CD4-positive, alpha-beta T cell treated with Interleukin-21 for 1 hour (primary cell): ENCODE data around the gene PTPRN2.

Source experiments
- DNase-seq: peaks from one replicate; pipeline ENCODE4 v3.0.0-alpha.2; 2020

PTPRN2 gene

DNA sequence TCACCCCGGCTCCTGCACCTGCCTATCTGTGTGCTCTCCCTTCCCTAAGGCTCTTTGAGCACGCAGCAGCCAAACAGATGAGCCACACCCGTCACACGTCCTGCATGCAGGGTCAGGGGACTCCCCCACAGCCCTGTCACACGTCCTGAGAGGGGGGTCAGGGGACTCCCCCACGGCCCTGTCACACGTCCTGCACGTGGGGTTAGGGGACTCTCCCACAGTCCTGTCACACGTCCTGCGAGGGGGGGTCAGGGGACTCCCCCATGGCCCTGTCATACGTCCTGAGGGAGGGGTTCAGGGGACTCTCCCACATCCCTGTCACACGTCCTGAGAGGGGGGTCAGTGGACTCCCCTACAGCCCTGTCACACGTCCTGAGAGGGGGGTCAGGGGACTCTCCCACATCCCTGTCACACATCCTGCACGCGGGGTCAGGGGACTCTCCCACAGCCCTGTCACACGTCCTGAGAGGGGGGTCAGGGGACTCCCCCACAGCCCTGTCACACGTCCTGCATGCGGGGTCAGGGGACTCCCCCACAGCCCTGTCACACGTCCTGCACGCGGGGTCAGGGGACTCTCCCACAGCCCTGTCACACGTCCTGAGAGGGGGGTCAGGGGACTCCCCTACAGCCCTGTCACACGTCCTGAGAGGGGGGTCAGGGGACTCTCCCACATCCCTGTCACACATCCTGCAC is 211.3 kb downstream of the PTPRN2 start:
- peak; percentile 22 for DNase-seq

DNA sequence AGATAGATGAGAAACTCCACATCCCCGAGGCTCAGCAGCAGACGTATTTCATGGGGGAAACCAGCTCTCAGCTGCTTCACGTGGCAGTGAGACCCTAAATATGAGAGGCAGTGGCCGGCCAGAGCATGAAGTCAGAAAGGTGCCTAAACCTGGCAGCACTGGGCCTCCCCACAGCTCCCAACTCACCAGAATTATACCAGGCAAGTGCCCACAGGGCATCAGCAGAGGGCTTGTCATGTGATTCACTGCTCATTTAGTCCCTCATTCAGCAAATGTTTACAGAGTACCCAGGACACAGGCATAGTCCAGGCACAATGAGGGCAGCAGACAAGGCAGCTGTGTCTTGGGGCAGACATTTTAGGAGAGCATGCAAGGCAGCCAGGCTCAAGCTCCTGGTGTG is 212.6 kb downstream of the PTPRN2 start:
- DNase-seq, result no peak

DNA sequence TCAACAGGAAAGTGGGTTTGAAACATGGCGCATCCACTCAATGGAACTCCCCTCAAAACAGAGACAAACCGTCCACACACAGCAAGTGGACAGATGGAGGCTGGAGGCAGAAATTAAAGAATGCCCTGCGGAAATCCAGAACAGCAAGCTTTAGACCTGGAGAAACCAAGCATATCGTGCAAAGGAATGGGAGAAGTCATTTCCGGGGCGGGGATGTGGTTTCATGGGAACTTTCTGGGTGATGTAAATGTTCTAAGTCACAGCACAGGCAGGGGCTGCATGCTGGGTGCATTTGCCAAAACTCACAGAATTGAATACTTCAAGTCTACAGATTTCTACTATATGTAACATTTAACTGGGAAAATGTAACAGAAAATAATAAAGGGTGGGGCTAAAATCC is 213.0 kb downstream of the PTPRN2 start:
- DNase-seq, result no peak

DNA sequence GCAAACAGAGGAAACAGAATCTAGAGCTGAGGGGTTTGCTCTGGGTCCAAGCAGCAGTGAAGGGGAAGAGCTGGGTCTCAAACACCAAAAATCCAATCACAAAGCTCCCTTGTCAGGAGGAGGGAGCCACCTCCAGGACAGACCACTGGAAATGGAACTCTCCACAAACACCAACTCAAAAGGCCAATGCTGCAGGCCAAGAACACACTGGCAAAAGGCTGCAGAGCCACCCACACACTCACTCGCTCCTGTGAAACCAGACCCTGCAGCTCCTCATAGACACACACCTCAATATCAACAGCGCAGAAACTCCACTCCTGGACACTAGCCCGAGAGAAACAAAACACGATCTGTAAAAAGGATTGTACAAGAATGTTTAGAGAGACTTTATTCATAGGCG is 213.5 kb downstream of the PTPRN2 start:
- DNase-seq, result no peak

DNA sequence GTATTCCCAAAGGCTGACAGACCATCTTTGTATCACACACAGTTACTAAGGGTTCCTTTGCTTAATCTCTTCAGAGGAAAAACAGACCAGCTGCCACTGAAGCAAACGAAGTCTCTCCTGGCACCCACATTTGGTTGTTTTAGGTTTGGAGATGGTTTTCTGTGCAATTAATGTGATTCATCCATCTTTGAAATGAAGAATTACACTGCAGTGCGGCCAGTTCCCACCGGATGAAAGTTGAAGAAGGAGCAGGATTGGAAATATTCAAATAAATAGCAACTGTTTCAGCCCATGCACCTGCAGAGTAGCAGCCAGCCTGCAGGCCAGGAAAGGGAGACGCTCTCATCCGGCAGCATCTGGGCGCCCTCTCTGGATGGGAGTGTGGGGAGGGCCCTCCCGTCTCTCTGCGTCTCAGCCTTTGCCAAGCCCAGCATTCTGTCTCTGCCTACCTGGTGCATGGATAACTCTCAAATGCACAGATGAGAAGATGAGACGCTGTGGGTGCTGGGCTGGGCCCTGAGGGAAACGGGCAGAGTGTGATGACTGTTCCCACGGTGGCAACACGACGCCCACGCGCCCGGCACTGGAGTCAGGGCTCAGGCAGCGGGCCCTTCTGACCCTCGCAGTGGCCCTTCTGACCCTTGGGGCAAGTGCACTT is 214.0 kb downstream of the PTPRN2 start:
- no peak for DNase-seq

DNA sequence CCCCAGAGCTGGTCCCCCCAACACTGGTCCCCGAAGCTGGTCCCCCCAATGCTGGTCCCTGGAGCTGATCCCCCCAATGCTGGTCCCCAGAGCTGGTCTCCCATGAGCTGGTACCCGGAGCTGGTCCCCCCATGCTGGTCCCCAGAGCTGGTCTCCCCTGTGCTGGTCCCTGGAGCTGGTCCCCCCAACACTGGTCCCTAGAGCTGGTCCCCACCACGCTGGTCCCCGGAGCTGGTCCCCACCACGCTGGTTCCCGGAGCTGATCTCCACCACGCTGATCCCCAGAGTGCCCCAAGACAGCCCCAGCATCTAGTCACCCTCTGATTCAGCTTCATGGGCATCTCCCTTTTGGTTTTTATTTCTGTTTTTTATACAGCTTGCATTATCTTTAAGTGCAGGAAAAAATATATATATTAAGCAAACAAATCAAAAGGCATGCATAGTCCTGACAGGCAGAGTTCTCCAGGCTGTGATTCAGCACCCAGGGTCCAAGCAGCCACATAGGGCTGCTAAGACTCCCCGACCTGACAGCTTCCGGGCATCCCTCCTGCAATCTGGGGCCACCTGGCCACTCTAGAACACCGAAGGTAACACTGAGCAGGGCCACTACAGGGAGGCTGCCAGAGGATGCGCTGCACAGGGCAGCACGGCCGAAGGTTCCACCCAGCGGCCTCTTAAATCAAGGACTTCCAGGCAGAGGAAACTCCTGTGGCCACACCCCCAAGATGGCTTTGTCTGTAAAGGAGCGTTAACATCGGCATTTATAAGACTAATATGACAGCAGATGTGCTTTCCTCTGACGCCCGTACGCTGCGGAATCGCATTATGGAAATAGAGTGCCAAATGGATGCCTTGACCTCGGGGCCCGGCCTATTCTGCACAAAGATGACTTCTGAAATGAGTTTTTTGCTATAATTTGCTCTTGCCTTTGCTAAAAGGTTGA is 215.0 kb downstream of the PTPRN2 start:
- no peak for DNase-seq

DNA sequence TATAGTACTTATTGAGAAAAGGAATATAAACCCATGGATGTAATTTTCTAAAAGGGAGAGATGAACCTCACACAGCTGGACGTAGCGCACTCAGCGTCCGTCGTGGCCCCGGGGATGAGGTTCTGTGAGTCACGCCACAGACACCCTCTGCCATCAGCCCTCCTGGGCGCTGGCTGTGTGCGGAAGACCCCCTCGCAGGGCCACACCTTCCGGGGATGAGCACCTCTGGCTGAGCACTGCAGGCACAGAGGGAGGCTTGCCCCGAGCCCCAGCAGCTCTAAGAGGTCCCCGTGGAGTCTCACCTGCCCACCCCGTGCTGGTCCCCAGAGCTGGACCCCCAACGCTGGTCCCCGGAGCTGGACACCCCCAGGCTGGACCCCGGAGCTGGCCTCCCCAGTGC is 215.8 kb downstream of the PTPRN2 start:
- DNase-seq, result no peak

DNA sequence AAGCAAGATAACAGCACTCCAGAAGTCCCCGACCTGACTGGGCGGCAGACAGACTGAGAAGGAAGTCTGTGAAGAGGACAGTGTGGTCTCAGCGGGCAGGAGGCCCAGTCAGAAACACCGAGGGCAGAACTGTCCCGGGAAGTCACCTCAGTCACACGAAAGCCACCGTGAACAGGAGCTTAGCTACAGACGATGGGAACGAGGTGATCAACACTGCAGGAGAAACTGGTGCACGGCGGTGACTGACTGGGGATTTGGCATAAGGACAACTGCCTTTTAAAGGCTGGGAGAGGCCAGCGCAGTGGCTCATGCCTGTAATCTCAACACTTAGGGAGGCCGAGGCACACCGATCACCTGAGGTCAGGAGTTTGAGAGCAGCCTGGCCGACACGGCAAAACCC is 217.8 kb downstream of the PTPRN2 start:
- DNase-seq, result no peak

DNA sequence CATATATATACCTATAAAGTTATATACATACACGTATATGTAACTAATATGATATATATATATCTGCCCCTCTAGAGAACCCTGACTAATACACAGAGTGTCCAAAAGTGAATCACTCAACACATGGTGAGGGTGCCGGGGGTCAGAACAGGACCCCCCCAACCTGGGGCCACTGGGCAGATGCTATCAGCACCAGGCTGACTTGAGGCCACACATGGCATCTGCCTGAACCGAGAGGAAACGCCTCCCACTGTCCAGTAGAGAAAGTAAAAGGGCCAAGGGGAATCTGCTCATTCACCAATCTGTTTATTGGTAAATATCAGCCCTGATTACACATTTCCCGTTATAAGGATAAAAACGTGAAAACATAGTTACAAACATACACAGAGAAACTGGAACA is 218.3 kb downstream of the PTPRN2 start:
- no peak for DNase-seq

DNA sequence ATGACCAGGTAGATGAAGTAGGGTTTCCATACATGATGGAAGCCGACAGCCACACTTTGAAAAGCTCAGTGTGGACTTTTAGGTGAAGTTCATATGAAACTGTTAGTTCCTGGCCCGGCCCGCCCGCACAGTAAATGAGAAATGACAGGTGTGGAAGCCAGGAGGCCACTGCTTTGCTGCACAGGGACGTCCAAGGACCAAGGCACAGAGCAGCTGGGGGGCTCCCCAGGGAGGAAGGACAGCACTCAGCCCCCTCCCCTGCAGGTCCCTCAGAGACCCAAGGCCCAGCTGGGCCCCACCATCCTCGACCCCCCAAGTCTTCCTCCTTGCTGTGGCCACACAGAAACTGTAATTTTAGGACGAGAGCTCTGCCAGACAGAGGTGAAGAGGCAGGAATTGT is 219.2 kb downstream of the PTPRN2 start:
- no peak for DNase-seq

DNA sequence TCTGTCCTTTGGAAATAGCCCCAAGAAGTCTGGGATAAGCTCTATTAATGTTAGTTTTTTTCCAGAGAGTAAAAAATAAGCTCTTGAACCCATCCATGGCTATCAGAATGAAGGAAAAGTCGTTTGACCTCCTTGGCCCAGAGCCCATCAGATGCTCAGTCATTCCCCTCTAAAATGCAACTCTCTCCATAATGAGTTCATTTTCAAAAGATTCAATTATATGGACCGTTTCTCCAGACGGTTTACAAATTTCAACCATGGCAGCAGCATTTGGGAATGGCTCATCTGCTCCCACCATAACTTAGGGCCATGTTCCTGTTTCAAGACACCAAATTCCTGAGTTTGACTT is 220.0 kb downstream of the PTPRN2 start:
- DNase-seq, result no peak

DNA sequence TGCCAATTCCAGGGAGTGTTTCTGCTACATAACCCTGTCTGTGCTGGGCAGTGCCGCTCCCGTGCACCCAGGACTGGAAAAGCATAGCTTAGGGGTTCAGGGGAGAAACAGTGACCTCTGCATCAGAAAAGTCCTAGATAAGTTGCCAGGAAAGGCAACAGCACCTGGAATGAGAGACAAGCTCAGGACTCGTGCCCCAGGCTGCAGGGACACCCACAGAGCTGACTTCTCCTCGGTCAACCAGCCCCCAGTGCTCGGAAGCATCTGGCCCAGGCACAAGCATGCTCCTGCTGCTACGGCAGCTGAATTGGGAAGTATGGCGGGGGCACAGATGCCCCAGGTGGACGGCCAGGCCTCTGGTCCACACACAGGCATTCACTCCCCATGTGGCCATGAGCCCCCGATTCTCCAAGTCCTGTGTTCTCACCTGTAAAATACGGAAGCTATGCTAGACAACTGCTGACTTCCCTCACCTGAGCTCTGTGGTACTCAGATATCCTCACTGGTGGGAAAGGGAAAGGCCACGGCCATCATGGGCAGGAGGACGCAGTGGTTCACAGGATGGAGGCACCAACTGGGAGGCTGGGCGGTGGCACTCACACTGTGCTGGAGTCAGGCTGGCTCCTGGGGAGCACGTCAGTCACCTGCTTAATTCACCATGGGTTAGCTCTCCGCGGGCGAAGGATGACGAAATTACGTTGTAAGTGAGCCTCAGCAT is 220.5 kb downstream of the PTPRN2 start:
- no peak for DNase-seq

DNA sequence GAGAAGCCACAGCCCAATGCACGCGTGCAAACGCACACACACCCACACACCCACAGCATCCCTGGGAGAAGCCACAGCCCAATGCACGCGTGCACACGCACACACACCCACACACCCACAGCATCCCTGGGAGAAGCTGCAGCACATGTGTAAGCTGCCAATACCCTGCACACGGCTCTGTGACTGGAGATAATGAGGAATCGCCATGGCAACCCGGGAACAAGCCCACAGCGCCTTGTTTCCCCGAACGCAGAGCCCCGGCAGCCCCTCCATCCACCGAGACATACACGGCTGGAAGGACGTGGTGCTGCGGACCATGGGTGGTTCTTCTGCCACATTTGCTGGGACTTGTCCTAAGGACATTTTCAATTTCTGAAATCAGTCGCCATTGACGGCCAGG is 221.3 kb downstream of the PTPRN2 start:
- no peak for DNase-seq

DNA sequence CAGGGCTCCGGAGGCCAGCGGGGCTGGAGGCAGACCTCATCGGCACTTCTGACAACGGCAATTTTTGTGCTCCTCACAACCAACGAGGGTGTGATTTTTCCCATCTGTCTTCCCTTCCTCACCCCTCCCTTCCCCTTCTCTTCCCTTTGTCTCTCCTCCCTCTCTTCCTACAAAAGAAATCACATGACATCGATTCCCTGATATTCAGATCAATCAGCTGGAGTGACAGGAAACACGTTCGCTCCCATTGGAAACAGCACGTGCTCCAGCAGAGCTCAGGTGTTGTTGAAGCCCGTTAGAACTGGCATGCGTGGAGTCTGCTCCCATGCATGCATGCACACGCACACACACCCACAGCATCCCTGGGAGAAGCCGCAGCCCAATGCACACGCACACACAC is 222.4 kb downstream of the PTPRN2 start:
- no peak for DNase-seq

DNA sequence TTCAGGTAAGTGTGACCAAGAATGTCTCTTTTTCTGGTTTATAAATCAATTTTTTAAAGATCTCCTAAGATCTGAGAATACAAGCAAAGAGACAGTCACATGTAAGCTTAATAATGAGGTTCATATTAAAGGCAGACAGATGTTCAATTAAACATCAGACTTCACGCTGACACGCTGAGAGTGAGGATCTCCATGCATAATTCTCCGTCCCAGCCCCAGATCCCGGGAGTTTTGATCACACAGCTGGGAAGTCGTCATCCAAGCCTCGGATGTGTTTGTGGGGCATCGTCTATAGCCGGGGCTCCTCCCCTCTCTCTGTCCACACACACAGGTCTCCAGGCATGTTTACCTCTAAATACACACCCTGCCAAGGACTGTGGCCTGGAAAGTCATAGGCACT is 223.2 kb downstream of the PTPRN2 start:
- DNase-seq, result no peak

DNA sequence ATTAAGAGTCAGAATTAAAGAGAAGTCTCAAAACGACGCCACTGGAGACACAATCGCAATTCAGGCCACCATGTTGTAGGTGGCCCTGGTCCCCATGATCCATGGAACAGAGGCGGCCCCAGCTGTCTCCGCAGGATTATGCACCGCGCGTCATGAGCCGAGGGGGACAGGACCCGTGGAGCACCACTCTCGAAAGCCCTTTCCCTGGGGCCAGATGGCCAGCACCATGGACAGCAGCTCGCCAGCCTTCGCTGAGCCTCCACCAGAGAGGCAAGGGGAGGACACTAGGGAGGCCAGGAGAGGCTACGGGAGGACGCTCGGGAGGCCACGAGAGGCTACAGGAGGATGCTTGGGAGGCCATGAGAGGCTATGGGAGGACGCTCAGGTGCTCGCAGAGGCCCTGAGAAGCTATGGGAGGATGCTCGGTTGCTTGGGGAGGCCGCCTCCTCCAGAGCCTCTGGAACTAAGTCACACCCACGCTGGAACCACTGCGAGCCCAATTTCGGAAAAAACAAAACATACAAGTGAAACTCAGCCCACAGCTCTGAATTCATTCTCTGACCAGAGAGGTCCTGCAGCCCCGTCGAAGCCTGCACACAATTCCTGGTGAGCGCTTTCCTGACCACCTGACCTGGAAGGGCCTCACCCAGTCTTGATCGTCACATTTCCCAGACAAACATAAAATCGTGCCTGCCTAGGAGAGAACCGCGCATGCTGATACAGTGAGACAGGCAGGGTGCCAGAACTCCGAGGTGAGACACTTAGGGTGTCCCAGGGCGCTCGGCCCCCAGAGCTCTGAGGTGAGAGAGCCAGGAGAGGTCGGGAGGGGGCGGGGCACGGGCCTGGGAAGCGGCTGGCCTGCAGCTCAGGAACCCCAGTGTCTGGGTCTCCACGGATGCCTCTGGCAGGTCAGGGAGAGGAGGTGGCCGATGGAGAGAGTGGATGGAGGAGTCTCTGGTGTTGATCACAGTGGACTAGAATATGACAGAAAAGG is 224.4 kb downstream of the PTPRN2 start:
- DNase-seq, result no peak

DNA sequence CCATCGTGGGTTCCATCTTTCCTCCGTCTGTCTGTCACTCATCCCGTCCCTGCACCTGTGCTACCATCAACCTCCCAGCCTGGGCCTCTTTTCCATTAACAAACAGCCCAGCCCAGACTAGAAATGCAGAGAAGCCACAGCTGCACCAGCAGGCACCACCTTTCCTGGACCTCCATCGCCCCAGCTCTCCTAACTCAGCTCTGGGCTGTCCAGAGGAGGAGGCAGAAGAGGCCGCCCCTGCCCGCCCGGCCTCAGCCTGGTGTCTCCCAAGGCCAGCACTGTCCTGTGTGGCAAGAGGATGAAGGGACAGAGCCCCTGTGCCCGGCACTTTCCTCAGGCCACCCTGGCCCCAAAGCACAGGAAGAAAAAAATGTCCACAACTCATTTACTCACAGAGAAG is 225.6 kb downstream of the PTPRN2 start:
- DNase-seq, result no peak

DNA sequence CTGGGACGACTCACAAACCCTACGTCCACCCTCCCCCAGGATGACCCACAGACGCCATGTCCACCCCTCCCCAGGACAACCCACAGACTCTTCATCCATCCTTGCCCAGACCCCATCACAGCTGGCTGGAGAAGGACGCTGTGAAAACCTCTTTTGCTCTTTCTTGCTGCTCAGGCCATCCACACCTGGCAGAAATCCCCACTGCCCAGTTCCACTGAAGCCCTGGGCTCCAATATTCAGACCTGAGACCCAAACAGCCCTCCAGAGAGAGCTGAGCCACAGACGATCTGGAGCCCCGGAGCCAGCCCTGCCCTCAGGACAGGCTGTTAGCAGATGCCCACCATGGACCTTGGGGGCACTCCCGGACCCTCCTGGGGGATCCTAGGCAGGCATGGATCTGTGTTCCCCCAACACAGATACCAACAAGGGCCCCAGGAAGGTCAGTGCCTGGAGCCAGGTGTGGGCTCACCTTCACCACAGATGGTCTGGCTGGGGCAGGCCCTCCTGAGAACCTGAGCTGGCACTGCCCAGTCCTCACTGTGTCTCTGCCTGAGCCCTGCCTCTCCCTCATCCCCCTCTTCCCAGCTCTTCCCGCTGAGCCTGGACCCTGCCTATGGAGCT is 226.2 kb downstream of the PTPRN2 start:
- DNase-seq, result no peak

DNA sequence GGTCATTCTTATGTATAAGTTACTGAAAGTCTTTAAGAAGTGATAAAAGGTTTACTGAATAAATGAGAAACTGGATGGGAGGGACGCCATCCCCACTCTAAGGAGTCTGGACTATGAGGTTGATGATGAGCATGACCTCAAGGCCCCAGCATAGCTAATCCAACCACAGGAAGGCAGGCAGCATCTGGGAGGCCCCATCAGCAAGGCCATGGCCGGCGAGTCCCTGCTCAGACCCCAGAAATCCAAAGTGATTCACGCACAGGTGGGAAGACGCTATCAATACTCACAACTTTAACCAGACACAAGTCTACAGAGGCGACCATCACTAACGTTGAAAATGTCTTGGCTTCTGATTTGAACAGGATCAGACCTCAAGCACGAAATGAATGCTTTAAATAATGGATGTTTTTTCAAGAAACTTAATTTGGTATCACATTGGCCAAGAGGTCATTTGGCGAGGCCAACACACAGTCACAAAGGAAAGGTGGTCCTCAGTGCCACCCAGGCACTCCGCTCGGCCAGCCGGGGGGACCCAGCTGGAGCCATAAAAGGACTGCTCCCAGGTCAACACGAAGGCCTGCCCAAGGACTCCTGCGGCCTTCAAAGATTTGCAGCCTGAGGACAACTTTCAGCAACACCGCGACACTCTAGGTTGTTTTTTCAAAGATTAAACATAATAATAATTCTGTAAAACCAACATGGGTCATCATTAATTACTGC is 228.5 kb downstream of the PTPRN2 start:
- DNase-seq, result no peak

DNA sequence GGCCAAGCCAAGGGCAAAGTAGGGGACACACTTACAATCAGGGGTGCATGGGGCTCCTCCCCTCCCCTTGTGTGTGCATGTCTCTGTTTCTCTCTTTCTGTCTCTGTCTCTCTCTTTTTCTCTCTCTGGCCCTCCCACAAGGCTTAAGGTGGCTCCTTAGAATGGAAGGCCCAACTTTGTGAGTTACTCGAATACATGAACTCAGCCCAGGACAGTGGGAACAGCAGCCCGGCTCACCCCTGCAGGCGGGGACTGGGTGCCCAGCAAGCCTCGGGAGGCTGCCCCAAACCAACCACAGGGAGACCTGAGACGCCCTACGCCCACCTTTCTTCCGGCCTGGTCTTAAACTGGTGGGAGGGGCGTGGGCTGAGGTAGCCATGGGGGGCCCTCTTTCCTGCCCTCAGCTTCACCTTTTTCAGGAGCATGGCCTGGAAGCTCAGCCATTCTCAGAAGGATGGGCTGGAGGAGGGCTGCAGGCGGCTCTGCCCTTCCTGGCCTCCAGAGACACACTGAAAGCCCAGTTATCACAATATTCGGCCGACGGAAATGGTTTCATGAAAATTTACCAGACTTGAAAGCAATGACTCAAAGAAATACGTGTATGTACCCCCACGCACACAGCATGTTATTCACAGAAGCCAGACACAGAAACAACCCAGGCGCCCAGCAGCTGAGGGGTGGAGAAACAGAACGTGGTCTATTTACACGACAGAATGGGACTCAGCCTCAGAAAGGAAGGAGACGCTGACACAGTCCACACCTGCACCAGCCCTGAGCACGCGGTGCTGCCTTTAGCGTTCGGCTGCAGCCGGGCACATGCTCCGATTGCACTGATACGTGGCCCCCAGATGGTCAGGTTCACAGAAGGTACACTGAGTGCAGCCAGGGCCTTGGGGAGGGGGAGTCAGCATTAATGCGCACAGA is 229.5 kb downstream of the PTPRN2 start:
- no peak for DNase-seq
